K562 (cell line): ENCODE measurements around the gene XBP1. TPM values are rescaled to one million over a fixed set of nuclear protein-coding genes. Genes with fewer than 3 reads are reported as not detected.

Experiments
- ATAC-seq: fragments of 200-7000 bp; cut with Tn5 transposase; 3 replicates; pipeline ENCODE4 v1.9.1; 2020; ENCODE audit warnings: moderate library complexity
- BruUV-seq: library from RNA; stranded (reverse); fragments of 400-500 nt; replicated peaks from 2 replicates; lab custom pipeline; 2021; lab: Mats Ljungman, UMichigan
- CTCF ChIA-PET: fragments of 300-600 bp; formaldehyde crosslinking; extraction: SDS; loops from one replicate; lab custom pipeline; 2021; ENCODE audit warnings: low intra/inter-chr PET ratio; lab: Yijun Ruan, JAX
- POLR2A ChIA-PET: fragments of 300-600, 350-650 bp; sonication (Branson Sonifier 250); formaldehyde crosslinking; extraction: SDS; loops from one replicate; lab custom pipeline; 2021; ENCODE audit warnings: antibody characterized with exemption, inconsistent platforms; lab: Yijun Ruan, JAX
- DNase-seq, 4 experiments: peaks; one replicate each; pipeline versions ENCODE4 v3.0.0 to v3.0.0-alpha.2; 2011 to 2018; ENCODE audit warnings: low spot score in 3 of 4, mixed read lengths in 3 of 4; ENCODE audit errors: extremely low read depth in 1 of 4
- FAIRE-seq: peaks from 2 replicates; lab custom pipeline; 2011; peaks lifted over from hg19 to GRCh38; lab: Jason Lieb, UNC
- H2AFZ ChIP-seq: 2 replicates; pipeline ENCODE4 v1.6.0; 2011; ENCODE audit warnings: low read depth, low read length, control low read depth, inconsistent platforms
- H3K27ac ChIP-seq: fragments of 200-600 bp; 3 replicates; pipeline ENCODE4 v1.8.0; 2011; ENCODE audit warnings: low read depth, mild to moderate bottlenecking, control low read depth, inconsistent platforms, low read length, moderate library complexity, mixed read lengths; ENCODE audit errors: extremely low read depth
- H3K27me3 ChIP-seq, 2 experiments: fragments of 300-600 bp in 1 of 2; 2 replicates in 1 of 2; 3 replicates in 1 of 2; pipeline versions ENCODE4 v1.6.0 to v1.8.0; 2011; ENCODE audit warnings: inconsistent platforms in 2 of 2, low read length in 2 of 2, mild to moderate bottlenecking in 1 of 2, mixed read lengths in 1 of 2, moderate library complexity in 1 of 2; ENCODE audit not compliant: control insufficient read depth in 2 of 2, insufficient read depth in 2 of 2
- H3K36me3 ChIP-seq: fragments of 300-600 bp; 3 replicates; pipeline ENCODE4 v1.8.0; 2011; ENCODE audit warnings: mild to moderate bottlenecking, low read length, inconsistent platforms; ENCODE audit not compliant: control insufficient read depth, insufficient read depth
- H3K4me1 ChIP-seq, 2 experiments: fragments of 200-600 bp in 1 of 2; replicated peaks in 1 of 2; 2 replicates in 1 of 2; 3 replicates in 1 of 2; pipeline versions ENCODE4 v1.5.1 to v1.8.0; 2011; ENCODE audit warnings: inconsistent platforms in 2 of 2, low read length in 2 of 2, mild to moderate bottlenecking in 1 of 2, mixed read lengths in 1 of 2, moderate library complexity in 1 of 2; ENCODE audit not compliant: control insufficient read depth in 2 of 2, insufficient read depth in 2 of 2
- H3K4me2 ChIP-seq: 2 replicates; pipeline ENCODE4 v1.6.1; 2011; ENCODE audit warnings: low read length, control low read depth, inconsistent platforms, mixed read lengths; ENCODE audit not compliant: insufficient read depth
- H3K4me3 ChIP-seq: fragments of 200-600 bp; sonication (generic), shearing (Covaris generic); 2 replicates; pipeline ENCODE4 v1.5.1; 2016; ENCODE audit warnings: control low read depth, inconsistent platforms
- H3K79me2 ChIP-seq: fragments of 200-600 bp; 3 replicates; pipeline ENCODE4 v1.8.0; 2011; ENCODE audit warnings: low read length, inconsistent platforms; ENCODE audit not compliant: control insufficient read depth, insufficient read depth
- H3K9ac ChIP-seq, 2 experiments: 2 replicates each; pipeline versions ENCODE4 v1.6.0 to v1.6.1; 2011; ENCODE audit warnings: low read depth in 2 of 2, low read length in 2 of 2, control low read depth in 1 of 2, inconsistent platforms in 1 of 2, mild to moderate bottlenecking in 1 of 2, mixed read lengths in 1 of 2; ENCODE audit not compliant: insufficient read depth in 1 of 2
- H3K9me1 ChIP-seq: one replicate; pipeline ENCODE4 v1.6.0; 2011; ENCODE audit warnings: inconsistent platforms, mild to moderate bottlenecking, low read length, moderate library complexity; ENCODE audit not compliant: control insufficient read depth, insufficient read depth
- H3K9me3 ChIP-seq: replicated peaks from 2 replicates; pipeline ENCODE4 v1.5.1; 2011; ENCODE audit warnings: low read depth, low read length, inconsistent platforms; ENCODE audit not compliant: control insufficient read depth, insufficient read depth
- H4K20me1 ChIP-seq: replicated peaks from 2 replicates; pipeline ENCODE4 v1.6.1; 2011; ENCODE audit warnings: low read length, inconsistent platforms, mixed read lengths; ENCODE audit not compliant: control insufficient read depth, insufficient read depth
- OTX1 ChIP-seq: fragments of 450-650 bp; formaldehyde crosslinking; IDR thresholded peaks from 2 replicates; pipeline ENCODE4 v1.4.0; 2022; ENCODE audit warnings: mild to moderate bottlenecking
- PCBP2 ChIP-seq: fragments of 200-400 bp; formaldehyde crosslinking; IDR thresholded peaks from 2 replicates; pipeline ENCODE4 v1.6.1; 2018; ENCODE audit warnings: low read length, low read depth, mild to moderate bottlenecking, moderate library complexity; ENCODE audit not compliant: poor library complexity, severe bottlenecking
- RAD51 ChIP-seq: fragments of 450-650 bp; IDR thresholded peaks from 2 replicates; pipeline ENCODE4 v1.7.1; 2016; ENCODE audit warnings: low read depth, mild to moderate bottlenecking, borderline replicate concordance
- ZBTB1 ChIP-seq: sonication (generic); formaldehyde crosslinking; IDR thresholded peaks from 2 replicates; pipeline ENCODE4 v1.8.1; 2023; ENCODE audit warnings: missing genetic modification reagents, low read depth, mild to moderate bottlenecking, borderline replicate concordance
- ZNF76 ChIP-seq: fragments of 250-450 bp; sonication (Bioruptor Pico); IDR thresholded peaks from 2 replicates; pipeline ENCODE4 v1.4.0; 2020; ENCODE audit warnings: mild to moderate bottlenecking, moderate library complexity, borderline replicate concordance
- WGBS: fragments of 100-300 bp; shearing (Covaris generic); methylation state at CpG from one replicate; pipeline ENCODE4 v1.1.6; 2016; ENCODE audit warnings: low coverage, mixed read lengths; ENCODE audit not compliant: insufficient coverage; ENCODE audit errors: missing lambda C conversion rate; 5-methylcytosine and 5-hydroxymethylcytosine counted together
- in situ Hi-C: fragments of 300-500 bp; cut with MboI; formaldehyde crosslinking; loops from 4 replicates; pipeline ENCODE4 v1.15.0; 2018; ENCODE audit warnings: inconsistent platforms, mixed read lengths
- intact Hi-C: fragments of 100-400 bp; cut with micrococcal nuclease; formaldehyde crosslinking; loops from 2 replicates; pipeline ENCODE4 v1.14.2; 2022
- polyA plus RNA-seq, 8 experiments: library from polyadenylated mRNA; depleted of rRNA in 4 of 8; stranded (reverse) in 5 of 8; unstranded in 3 of 8; fragments of >200 nt; fragmentation: Nextera tagmentation in 2 of 8; fragmentation: Illumina TruSeq in 1 of 8; extraction: Ambion mirVana in 2 of 8; extraction: Trizol in 1 of 8; gene quantifications; 2 replicates each; pipeline versions ENCODE4 v1.2.1 to v1.2.3, GENCODE V29; 2011 to 2014; ENCODE audit warnings: inconsistent platforms in 1 of 8, missing spikeins in 1 of 8
- total RNA-seq, 7 experiments: library from RNA; depleted of rRNA in 6 of 7; stranded (reverse); fragments of >200 nt in 6 of 7; fragmentation: Illumina TruSeq in 2 of 7; extraction: Trizol in 2 of 7; gene quantifications; 2 replicates each; pipeline versions ENCODE4 v1.2.1 to v1.2.3, GENCODE V29; 2011 to 2021; ENCODE audit warnings: low replicate concordance in 1 of 7
- TF ChIP-seq, protein P1 (sequence below): fragments of 450-650 bp; IDR thresholded peaks from 2 replicates; pipeline ENCODE4 v1.6.1; 2016
- TF ChIP-seq, protein P2 (sequence below), 2 experiments: fragments of 450-650 bp; IDR thresholded peaks; 2 replicates each; pipeline ENCODE4 v1.6.1; 2016
- TF ChIP-seq, protein P3 (sequence below): sonication (generic); formaldehyde crosslinking; IDR thresholded peaks from 2 replicates; pipeline ENCODE4 v1.8.1; 2023; ENCODE audit warnings: mild to moderate bottlenecking, missing genetic modification reagents
- TF ChIP-seq, protein P4 (sequence below): fragments of 450-650 bp; IDR thresholded peaks from 2 replicates; pipeline ENCODE4 v1.6.1; 2017; ENCODE audit warnings: antibody characterized with exemption, mild to moderate bottlenecking

XBP1 gene
- total and polyA plus RNA-seq, 9 of the 15 experiments (the other 6 are each of a cell fraction or from before 2014, with no cell fraction given): 25.0 to 218 (median 94.6) TPM

DNA sequence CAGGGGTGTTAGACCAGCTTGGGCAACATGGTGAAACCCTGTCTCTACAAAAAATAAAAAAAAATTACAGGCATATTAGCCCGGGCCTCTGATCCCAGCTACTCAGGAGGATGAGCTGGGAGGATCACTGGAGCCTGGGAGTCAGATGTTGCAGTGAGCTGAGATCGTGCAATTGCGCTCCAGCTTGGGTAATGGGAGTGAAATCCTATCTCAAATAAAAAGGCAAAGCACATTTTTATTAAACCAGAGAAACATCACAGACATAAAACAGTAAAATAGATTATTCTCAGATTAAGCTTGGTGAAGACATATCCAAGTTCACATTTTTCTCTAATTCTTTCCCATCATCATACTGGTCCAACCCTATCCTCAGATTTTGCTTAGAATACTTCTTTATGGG lies 30.1 kb upstream of the XBP1 start:
- POLR2A ChIA-PET: interaction anchor here (0.7 to 2.9 kb wide), 2 partner anchors 12 to 215 kb away, joined by 4 to 14 read pairs; no protein-coding TSS in a partner anchor
- 54% methylated on average over 3 of the region's 3 CpGs for WGBS
- in situ Hi-C loops: loop anchor here (5.0 to 10.0 kb wide), 2 partner anchors 228 to 806 kb away; no protein-coding TSS in a partner anchor

More for the DNA sequence above, 30.1 kb upstream of the XBP1 start:
- no peak for TF ChIP-seq ZNF76 (CRISPR knock-in tag)
- no peak for TF ChIP-seq ZBTB1
- TF ChIP-seq PCBP2: no peak
- TF ChIP-seq, protein P1, sequence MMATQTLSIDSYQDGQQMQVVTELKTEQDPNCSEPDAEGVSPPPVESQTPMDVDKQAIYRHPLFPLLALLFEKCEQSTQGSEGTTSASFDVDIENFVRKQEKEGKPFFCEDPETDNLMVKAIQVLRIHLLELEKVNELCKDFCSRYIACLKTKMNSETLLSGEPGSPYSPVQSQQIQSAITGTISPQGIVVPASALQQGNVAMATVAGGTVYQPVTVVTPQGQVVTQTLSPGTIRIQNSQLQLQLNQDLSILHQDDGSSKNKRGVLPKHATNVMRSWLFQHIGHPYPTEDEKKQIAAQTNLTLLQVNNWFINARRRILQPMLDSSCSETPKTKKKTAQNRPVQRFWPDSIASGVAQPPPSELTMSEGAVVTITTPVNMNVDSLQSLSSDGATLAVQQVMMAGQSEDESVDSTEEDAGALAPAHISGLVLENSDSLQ: no peak
- TF ChIP-seq, protein P2, sequence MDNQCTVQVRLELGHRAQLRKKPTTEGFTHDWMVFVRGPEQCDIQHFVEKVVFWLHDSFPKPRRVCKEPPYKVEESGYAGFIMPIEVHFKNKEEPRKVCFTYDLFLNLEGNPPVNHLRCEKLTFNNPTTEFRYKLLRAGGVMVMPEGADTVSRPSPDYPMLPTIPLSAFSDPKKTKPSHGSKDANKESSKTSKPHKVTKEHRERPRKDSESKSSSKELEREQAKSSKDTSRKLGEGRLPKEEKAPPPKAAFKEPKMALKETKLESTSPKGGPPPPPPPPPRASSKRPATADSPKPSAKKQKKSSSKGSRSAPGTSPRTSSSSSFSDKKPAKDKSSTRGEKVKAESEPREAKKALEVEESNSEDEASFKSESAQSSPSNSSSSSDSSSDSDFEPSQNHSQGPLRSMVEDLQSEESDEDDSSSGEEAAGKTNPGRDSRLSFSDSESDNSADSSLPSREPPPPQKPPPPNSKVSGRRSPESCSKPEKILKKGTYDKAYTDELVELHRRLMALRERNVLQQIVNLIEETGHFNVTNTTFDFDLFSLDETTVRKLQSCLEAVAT (IDR thresholded peaks at IDR 0.05): no peak
- TF ChIP-seq, protein P3, sequence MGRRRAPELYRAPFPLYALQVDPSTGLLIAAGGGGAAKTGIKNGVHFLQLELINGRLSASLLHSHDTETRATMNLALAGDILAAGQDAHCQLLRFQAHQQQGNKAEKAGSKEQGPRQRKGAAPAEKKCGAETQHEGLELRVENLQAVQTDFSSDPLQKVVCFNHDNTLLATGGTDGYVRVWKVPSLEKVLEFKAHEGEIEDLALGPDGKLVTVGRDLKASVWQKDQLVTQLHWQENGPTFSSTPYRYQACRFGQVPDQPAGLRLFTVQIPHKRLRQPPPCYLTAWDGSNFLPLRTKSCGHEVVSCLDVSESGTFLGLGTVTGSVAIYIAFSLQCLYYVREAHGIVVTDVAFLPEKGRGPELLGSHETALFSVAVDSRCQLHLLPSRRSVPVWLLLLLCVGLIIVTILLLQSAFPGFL (CRISPR knock-in tag): no peak
- TF ChIP-seq OTX1 (CRISPR knock-in tag): no peak
- TF ChIP-seq RAD51: no peak
- TF ChIP-seq, protein P4, sequence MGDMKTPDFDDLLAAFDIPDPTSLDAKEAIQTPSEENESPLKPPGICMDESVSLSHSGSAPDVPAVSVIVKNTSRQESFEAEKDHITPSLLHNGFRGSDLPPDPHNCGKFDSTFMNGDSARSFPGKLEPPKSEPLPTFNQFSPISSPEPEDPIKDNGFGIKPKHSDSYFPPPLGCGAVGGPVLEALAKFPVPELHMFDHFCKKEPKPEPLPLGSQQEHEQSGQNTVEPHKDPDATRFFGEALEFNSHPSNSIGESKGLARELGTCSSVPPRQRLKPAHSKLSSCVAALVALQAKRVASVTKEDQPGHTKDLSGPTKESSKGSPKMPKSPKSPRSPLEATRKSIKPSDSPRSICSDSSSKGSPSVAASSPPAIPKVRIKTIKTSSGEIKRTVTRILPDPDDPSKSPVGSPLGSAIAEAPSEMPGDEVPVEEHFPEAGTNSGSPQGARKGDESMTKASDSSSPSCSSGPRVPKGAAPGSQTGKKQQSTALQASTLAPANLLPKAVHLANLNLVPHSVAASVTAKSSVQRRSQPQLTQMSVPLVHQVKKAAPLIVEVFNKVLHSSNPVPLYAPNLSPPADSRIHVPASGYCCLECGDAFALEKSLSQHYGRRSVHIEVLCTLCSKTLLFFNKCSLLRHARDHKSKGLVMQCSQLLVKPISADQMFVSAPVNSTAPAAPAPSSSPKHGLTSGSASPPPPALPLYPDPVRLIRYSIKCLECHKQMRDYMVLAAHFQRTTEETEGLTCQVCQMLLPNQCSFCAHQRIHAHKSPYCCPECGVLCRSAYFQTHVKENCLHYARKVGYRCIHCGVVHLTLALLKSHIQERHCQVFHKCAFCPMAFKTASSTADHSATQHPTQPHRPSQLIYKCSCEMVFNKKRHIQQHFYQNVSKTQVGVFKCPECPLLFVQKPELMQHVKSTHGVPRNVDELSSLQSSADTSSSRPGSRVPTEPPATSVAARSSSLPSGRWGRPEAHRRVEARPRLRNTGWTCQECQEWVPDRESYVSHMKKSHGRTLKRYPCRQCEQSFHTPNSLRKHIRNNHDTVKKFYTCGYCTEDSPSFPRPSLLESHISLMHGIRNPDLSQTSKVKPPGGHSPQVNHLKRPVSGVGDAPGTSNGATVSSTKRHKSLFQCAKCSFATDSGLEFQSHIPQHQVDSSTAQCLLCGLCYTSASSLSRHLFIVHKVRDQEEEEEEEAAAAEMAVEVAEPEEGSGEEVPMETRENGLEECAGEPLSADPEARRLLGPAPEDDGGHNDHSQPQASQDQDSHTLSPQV: no peak
- Histone ChIP-seq H3K36me3 (no peaks in the 10 kb centered on the region), H3K79me2 (no peaks in the 10 kb centered on the region), H2AFZ (no peak overlapping the region), H3K9ac (no peak overlapping the region), H3K27me3 (no peaks in the 10 kb centered on the region), H3K27ac (no peak overlapping the region), H3K4me3 (no peak overlapping the region), H4K20me1 (no peaks in the 10 kb centered on the region), H3K9me1 (no peaks in the 10 kb centered on the region), H3K4me1 (no peaks in the 10 kb centered on the region), H3K9me3 (no peaks in the 10 kb centered on the region), H3K4me2 (no peak overlapping the region)
- FAIRE-seq: no peak
- intact Hi-C loops: no loop called here
- no peak for ATAC-seq
- DNase-seq: no peak
- CTCF ChIA-PET: interaction anchor here (2.9 kb wide), 1 partner anchor 230 kb away, joined by 22 read pairs; no protein-coding TSS in a partner anchor
- no TSS peak for BruUV-seq
